ENCODE results near the gene DHTKD1.

DNA sequence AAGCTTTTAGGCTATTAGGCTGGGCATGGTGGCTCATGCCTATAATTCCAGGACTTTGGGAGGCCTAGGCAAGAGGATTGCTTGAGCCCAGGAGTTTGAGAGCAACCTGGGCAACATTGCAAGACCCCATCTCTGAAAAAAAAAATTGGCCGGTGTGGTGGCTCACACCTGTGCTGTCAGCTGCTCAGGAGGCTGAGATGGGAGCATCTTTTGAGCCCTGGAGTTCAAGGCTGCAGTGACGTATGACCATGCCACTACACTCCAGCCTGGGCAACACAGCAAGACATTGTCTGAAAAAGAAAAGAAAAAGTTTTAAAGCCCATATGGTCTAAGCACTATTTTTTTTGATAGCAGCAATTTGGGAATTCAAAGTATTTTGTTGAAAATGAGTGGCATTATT, 44.9 kb downstream of the DHTKD1 start:
- TF ChIP-seq EZH2phosphoT487 (IDR thresholded peaks at IDR 0.05; ENCODE audit: borderline replicate concordance, low read length), result no peak
- no peak for TF ChIP-seq CTCF (conservative IDR thresholded peaks at IDR 0.05; ENCODE audit: low read depth, low read length)
- no peak for TF ChIP-seq EZH2 (IDR thresholded peaks at IDR 0.05; ENCODE audit: low read length, unreplicated experiment)
